ENCODE measurements around the gene BMS1. TPM values are rescaled to one million over a fixed set of nuclear protein-coding genes. Genes with fewer than 3 reads are reported as not detected.

The BMS1 gene
- total and polyA plus RNA-seq, 2 of the 13 experiments (the other 11 are each of a cell fraction or from before 2014, with no cell fraction given), result 3.9 to 25.2 TPM

DNA sequence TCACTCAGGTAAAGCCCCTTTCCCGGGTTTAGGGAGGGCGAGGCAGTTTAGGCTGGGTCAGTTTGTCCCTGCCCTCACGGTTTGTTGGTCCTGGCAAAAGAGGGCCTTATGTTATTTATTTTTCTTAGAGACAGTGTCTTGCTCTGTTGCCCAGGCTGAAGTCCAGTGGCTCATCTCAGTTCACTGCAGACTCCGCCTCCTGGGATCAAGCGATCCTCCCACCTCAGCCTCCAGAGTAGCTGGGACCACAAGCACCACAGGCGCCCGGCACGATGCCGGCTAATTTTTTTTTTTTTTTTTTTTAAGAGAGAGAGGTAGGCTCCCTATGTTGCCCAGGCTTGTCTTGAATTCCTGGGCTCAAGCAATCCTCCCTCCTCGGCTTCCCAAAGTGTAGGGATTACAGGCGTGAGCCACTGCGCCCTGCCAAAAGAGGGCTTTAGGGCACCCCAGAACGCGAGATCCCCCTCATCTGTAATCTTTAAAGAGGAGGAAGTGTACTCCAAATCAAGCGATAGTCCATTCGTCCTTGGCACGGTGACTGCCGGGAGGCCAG is 626 bp upstream of the BMS1 start (continued):
- TF ChIP-seq, protein P1, sequence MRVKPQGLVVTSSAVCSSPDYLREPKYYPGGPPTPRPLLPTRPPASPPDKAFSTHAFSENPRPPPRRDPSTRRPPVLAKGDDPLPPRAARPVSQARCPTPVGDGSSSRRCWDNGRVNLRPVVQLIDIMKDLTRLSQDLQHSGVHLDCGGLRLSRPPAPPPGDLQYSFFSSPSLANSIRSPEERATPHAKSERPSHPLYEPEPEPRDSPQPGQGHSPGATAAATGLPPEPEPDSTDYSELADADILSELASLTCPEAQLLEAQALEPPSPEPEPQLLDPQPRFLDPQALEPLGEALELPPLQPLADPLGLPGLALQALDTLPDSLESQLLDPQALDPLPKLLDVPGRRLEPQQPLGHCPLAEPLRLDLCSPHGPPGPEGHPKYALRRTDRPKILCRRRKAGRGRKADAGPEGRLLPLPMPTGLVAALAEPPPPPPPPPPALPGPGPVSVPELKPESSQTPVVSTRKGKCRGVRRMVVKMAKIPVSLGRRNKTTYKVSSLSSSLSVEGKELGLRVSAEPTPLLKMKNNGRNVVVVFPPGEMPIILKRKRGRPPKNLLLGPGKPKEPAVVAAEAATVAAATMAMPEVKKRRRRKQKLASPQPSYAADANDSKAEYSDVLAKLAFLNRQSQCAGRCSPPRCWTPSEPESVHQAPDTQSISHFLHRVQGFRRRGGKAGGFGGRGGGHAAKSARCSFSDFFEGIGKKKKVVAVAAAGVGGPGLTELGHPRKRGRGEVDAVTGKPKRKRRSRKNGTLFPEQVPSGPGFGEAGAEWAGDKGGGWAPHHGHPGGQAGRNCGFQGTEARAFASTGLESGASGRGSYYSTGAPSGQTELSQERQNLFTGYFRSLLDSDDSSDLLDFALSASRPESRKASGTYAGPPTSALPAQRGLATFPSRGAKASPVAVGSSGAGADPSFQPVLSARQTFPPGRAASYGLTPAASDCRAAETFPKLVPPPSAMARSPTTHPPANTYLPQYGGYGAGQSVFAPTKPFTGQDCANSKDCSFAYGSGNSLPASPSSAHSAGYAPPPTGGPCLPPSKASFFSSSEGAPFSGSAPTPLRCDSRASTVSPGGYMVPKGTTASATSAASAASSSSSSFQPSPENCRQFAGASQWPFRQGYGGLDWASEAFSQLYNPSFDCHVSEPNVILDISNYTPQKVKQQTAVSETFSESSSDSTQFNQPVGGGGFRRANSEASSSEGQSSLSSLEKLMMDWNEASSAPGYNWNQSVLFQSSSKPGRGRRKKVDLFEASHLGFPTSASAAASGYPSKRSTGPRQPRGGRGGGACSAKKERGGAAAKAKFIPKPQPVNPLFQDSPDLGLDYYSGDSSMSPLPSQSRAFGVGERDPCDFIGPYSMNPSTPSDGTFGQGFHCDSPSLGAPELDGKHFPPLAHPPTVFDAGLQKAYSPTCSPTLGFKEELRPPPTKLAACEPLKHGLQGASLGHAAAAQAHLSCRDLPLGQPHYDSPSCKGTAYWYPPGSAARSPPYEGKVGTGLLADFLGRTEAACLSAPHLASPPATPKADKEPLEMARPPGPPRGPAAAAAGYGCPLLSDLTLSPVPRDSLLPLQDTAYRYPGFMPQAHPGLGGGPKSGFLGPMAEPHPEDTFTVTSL (CRISPR knock-in tag; IDR thresholded peaks at IDR 0.05; ENCODE audit: borderline replicate concordance), result no peak
- TF ChIP-seq, protein P2, sequence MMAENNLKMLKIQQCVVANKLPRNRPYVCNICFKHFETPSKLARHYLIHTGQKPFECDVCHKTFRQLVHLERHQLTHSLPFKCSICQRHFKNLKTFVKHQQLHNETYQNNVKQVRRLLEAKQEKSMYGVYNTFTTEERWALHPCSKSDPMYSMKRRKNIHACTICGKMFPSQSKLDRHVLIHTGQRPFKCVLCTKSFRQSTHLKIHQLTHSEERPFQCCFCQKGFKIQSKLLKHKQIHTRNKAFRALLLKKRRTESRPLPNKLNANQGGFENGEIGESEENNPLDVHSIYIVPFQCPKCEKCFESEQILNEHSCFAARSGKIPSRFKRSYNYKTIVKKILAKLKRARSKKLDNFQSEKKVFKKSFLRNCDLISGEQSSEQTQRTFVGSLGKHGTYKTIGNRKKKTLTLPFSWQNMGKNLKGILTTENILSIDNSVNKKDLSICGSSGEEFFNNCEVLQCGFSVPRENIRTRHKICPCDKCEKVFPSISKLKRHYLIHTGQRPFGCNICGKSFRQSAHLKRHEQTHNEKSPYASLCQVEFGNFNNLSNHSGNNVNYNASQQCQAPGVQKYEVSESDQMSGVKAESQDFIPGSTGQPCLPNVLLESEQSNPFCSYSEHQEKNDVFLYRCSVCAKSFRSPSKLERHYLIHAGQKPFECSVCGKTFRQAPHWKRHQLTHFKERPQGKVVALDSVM (CRISPR knock-in tag; IDR thresholded peaks at IDR 0.05), result peak; percentile 86
- TF ChIP-seq ZNF121 (CRISPR knock-in tag; IDR thresholded peaks at IDR 0.05), result peak; percentile 96
- TF ChIP-seq CREM (IDR thresholded peaks at IDR 0.05), result no peak
- no peak for TF ChIP-seq CREM (CRISPR knock-in tag; IDR thresholded peaks at IDR 0.05)
- TF ChIP-seq ZNF557 (CRISPR knock-in tag; IDR thresholded peaks at IDR 0.05), result peak; percentile 6; the same call in 1 of the 2 replicates
- TF ChIP-seq ZSCAN25 (CRISPR knock-in tag; IDR thresholded peaks at IDR 0.05), result no peak
- TF ChIP-seq CENPT (CRISPR knock-in tag; IDR thresholded peaks at IDR 0.05; ENCODE audit: low read depth), result 0 out of 2 replicates have a peak, but pooled peaks have one; percentile 3
